ENCODE measurements around the gene ADCY1.

- TF ChIP-seq, protein P1, sequence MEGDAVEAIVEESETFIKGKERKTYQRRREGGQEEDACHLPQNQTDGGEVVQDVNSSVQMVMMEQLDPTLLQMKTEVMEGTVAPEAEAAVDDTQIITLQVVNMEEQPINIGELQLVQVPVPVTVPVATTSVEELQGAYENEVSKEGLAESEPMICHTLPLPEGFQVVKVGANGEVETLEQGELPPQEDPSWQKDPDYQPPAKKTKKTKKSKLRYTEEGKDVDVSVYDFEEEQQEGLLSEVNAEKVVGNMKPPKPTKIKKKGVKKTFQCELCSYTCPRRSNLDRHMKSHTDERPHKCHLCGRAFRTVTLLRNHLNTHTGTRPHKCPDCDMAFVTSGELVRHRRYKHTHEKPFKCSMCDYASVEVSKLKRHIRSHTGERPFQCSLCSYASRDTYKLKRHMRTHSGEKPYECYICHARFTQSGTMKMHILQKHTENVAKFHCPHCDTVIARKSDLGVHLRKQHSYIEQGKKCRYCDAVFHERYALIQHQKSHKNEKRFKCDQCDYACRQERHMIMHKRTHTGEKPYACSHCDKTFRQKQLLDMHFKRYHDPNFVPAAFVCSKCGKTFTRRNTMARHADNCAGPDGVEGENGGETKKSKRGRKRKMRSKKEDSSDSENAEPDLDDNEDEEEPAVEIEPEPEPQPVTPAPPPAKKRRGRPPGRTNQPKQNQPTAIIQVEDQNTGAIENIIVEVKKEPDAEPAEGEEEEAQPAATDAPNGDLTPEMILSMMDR (IDR thresholded peaks at IDR 0.05; ENCODE audit: low read depth, low read length), result no peak
- TF ChIP-seq EZH2phosphoT487 (IDR thresholded peaks at IDR 0.05; ENCODE audit: low read depth), result no peak
These were observed 115.0 kb downstream of the ADCY1 start for GRCh38 chr7:45689011-45689796.

All from OCI-LY3 (cell line).